K562 (cell line): ENCODE results near the gene CHMP2A. TPM values are rescaled to one million over a fixed set of nuclear protein-coding genes. Genes with fewer than 3 reads are reported as not detected.

Experiments
- BRF1 ChIP-seq: IDR thresholded peaks from 3 replicates; pipeline ENCODE4 v1.6.1; 2011; ENCODE audit warnings: borderline replicate concordance, mild to moderate bottlenecking; ENCODE audit not compliant: insufficient read length; ENCODE audit errors: extremely low read depth
- CBX5 ChIP-seq: IDR thresholded peaks from 2 replicates; pipeline ENCODE4 v1.6.1; 2014; ENCODE audit warnings: low read depth, borderline replicate concordance
- CSDE1 ChIP-seq, 2 experiments: fragments of 450-650 bp; IDR thresholded peaks; 2 replicates each; pipeline ENCODE4 v1.6.1; 2016; ENCODE audit warnings: mild to moderate bottlenecking in 1 of 2
- ESRRB ChIP-seq: fragments of 250-450 bp; sonication (Bioruptor Pico); IDR thresholded peaks from 2 replicates; pipeline ENCODE4 v1.5.0; 2020; ENCODE audit warnings: mild to moderate bottlenecking, moderate library complexity, borderline replicate concordance
- FOXP4 ChIP-seq: sonication (generic); formaldehyde crosslinking; IDR thresholded peaks from 2 replicates; pipeline ENCODE4 v1.8.0; 2022; ENCODE audit warnings: mild to moderate bottlenecking, missing genetic modification reagents, borderline replicate concordance
- GABPB1 ChIP-seq: sonication (generic); formaldehyde crosslinking; IDR thresholded peaks from 2 replicates; pipeline ENCODE4 v1.8.0; 2022; ENCODE audit warnings: mild to moderate bottlenecking, missing genetic modification reagents
- GTF2F1 ChIP-seq: IDR thresholded peaks from 2 replicates; pipeline ENCODE4 v1.6.1; 2011; ENCODE audit warnings: low read depth, low read length, improper control_type of control experiment
- KDM1A ChIP-seq, 2 experiments: fragments of 450-650 bp; IDR thresholded peaks; 2 replicates each; pipeline ENCODE4 v1.6.1; 2016; ENCODE audit warnings: mild to moderate bottlenecking in 2 of 2
- LEF1 ChIP-seq: fragments of 450-650 bp; IDR thresholded peaks from 2 replicates; pipeline ENCODE4 v1.6.1; 2016; ENCODE audit warnings: mild to moderate bottlenecking
- MECOM ChIP-seq: fragments of 250-450 bp; sonication (Bioruptor Pico); IDR thresholded peaks from 2 replicates; pipeline ENCODE4 v1.8.0; 2022; ENCODE audit warnings: inconsistent platforms
- MTA2 ChIP-seq: fragments of 450-650 bp; IDR thresholded peaks from 2 replicates; pipeline ENCODE4 v1.6.1; 2016; ENCODE audit warnings: low read depth
- NONO ChIP-seq, 2 experiments: fragments of 200-400 bp in 1 of 2; fragments of 450-650 bp in 1 of 2; formaldehyde crosslinking in 1 of 2; IDR thresholded peaks; 2 replicates each; pipeline ENCODE4 v1.6.1; 2017; ENCODE audit warnings: low read depth in 2 of 2, mild to moderate bottlenecking in 2 of 2, moderate library complexity in 2 of 2, low read length in 1 of 2
- POLR2AphosphoS2 ChIP-seq: IDR thresholded peaks from 2 replicates; pipeline ENCODE4 v1.6.1; 2012; ENCODE audit warnings: low read length, improper control_type of control experiment
- RBM25 ChIP-seq: fragments of 200-400 bp; formaldehyde crosslinking; IDR thresholded peaks from 2 replicates; pipeline ENCODE4 v1.6.1; 2018; ENCODE audit warnings: low read length, low read depth, moderate library complexity; ENCODE audit not compliant: severe bottlenecking
- RCOR1 ChIP-seq, 2 experiments: IDR thresholded peaks; 2 replicates each; pipeline ENCODE4 v1.6.1; 2012; ENCODE audit warnings: low read depth in 2 of 2, low read length in 2 of 2, borderline replicate concordance in 1 of 2, improper control_type of control experiment in 1 of 2
- SIN3B ChIP-seq: fragments of 450-650 bp; IDR thresholded peaks from 2 replicates; pipeline ENCODE4 v1.6.1; 2017; ENCODE audit warnings: low read depth, mild to moderate bottlenecking, moderate library complexity
- SRSF9 ChIP-seq: fragments of 200-400 bp; formaldehyde crosslinking; IDR thresholded peaks from 2 replicates; pipeline ENCODE4 v1.6.1; 2017; ENCODE audit warnings: low read depth, low read length, borderline replicate concordance
- TEAD1 ChIP-seq, 2 experiments: fragments of 450-650 bp in 1 of 2; sonication (generic) in 1 of 2; formaldehyde crosslinking; IDR thresholded peaks; 2 replicates each; pipeline versions ENCODE4 v1.4.0 to v1.8.0; 2020 to 2022; ENCODE audit warnings: mild to moderate bottlenecking in 2 of 2, missing genetic modification reagents in 1 of 2
- TFAM ChIP-seq: fragments of 250-450 bp; sonication (Bioruptor Pico); conservative IDR thresholded peaks from 2 replicates; pipeline ENCODE4 v1.5.0; 2021; ENCODE audit warnings: mild to moderate bottlenecking, moderate library complexity
- ZNF263 ChIP-seq: sonication (generic); formaldehyde crosslinking; IDR thresholded peaks from 2 replicates; pipeline ENCODE4 v1.8.0; 2022; ENCODE audit warnings: mild to moderate bottlenecking, missing genetic modification reagents, borderline replicate concordance
- ZNF280B ChIP-seq: fragments of 250-450 bp; sonication (Bioruptor Pico); IDR thresholded peaks from 2 replicates; pipeline ENCODE4 v1.5.1; 2021; ENCODE audit warnings: mild to moderate bottlenecking
- ZNF408 ChIP-seq: fragments of 250-450 bp; sonication (Bioruptor Pico); IDR thresholded peaks from 2 replicates; pipeline ENCODE4 v1.4.0; 2020; ENCODE audit warnings: low read depth, mild to moderate bottlenecking, moderate library complexity
- ZNF445 ChIP-seq: fragments of 250-450 bp; sonication (Bioruptor Pico); IDR thresholded peaks from 2 replicates; pipeline ENCODE4 v1.4.0; 2020; ENCODE audit warnings: low read depth, mild to moderate bottlenecking, moderate library complexity
- ZZZ3 ChIP-seq: fragments of 450-650 bp; IDR thresholded peaks from 2 replicates; pipeline ENCODE4 v1.6.1; 2016; ENCODE audit warnings: antibody characterized with exemption, mild to moderate bottlenecking, moderate library complexity
- polyA plus RNA-seq, 8 experiments: library from polyadenylated mRNA; depleted of rRNA in 4 of 8; stranded (reverse) in 5 of 8; unstranded in 3 of 8; fragments of >200 nt; fragmentation: Nextera tagmentation in 2 of 8; fragmentation: Illumina TruSeq in 1 of 8; extraction: Ambion mirVana in 2 of 8; extraction: Trizol in 1 of 8; gene quantifications; 2 replicates each; pipeline versions ENCODE4 v1.2.1 to v1.2.3, GENCODE V29; 2011 to 2014; ENCODE audit warnings: inconsistent platforms in 1 of 8, missing spikeins in 1 of 8
- total RNA-seq, 7 experiments: library from RNA; depleted of rRNA in 6 of 7; stranded (reverse); fragments of >200 nt in 6 of 7; fragmentation: Illumina TruSeq in 2 of 7; extraction: Trizol in 2 of 7; gene quantifications; 2 replicates each; pipeline versions ENCODE4 v1.2.1 to v1.2.3, GENCODE V29; 2011 to 2021; ENCODE audit warnings: low replicate concordance in 1 of 7
- TF ChIP-seq, protein P1 (sequence below): fragments of 250-450 bp; sonication (Bioruptor Pico); IDR thresholded peaks from 2 replicates; pipeline ENCODE4 v1.5.0; 2021

The CHMP2A gene
- total and polyA plus RNA-seq, 9 of the 15 experiments (the other 6 are each of a cell fraction or from before 2014, with no cell fraction given), result 57.6 to 159 (median 87.2) TPM

GRCh38 chr19:58513694-58514563 is 41.0 kb downstream of the CHMP2A start (continued):
- 0 out of 4 replicates have a peak, but pooled peaks of 1 of the 2 experiments have one; percentile 51 for TF ChIP-seq RCOR1 (IDR thresholded peaks at IDR 0.05; ENCODE audit: borderline replicate concordance in 1 of 2, low read depth in 2 of 2, low read length in 2 of 2)
- no peak for TF ChIP-seq ZNF445 (CRISPR knock-in tag)
- no peak for TF ChIP-seq POLR2AphosphoS2
- no peak for TF ChIP-seq CBX5
- no peak for TF ChIP-seq KDM1A (IDR thresholded peaks at IDR 0.05)
- no peak for TF ChIP-seq ZZZ3
- TF ChIP-seq ZNF263 (CRISPR knock-in tag), result 0 out of 2 replicates have a peak, but pooled peaks have one; percentile 55
- TF ChIP-seq ESRRB (CRISPR knock-in tag), result no peak
- TF ChIP-seq BRF1, result no peak
- TF ChIP-seq FOXP4 (CRISPR knock-in tag), result no peak
- TF ChIP-seq SRSF9, result no peak
- no peak for TF ChIP-seq ZNF280B (CRISPR knock-in tag)
- TF ChIP-seq GTF2F1, result no peak
- no peak for TF ChIP-seq ZNF408 (CRISPR knock-in tag)
- no peak for TF ChIP-seq RBM25
- peak in 1 of 2 experiments; percentile 86; a peak in 2 of 4 replicates for TF ChIP-seq NONO (IDR thresholded peaks at IDR 0.05; ENCODE audit: low read depth in 2 of 2, low read length in 1 of 2)
- no peak for TF ChIP-seq LEF1
- no peak for TF ChIP-seq MTA2
- TF ChIP-seq, protein P1, sequence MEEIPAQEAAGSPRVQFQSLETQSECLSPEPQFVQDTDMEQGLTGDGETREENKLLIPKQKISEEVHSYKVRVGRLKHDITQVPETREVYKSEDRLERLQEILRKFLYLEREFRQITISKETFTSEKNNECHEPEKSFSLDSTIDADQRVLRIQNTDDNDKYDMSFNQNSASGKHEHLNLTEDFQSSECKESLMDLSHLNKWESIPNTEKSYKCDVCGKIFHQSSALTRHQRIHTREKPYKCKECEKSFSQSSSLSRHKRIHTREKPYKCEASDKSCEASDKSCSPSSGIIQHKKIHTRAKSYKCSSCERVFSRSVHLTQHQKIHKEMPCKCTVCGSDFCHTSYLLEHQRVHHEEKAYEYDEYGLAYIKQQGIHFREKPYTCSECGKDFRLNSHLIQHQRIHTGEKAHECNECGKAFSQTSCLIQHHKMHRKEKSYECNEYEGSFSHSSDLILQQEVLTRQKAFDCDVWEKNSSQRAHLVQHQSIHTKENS (CRISPR knock-in tag), result no peak
- TF ChIP-seq TEAD1 (CRISPR knock-in tag; IDR thresholded peaks at IDR 0.05), result no peak
- peak; percentile 25; the same call in 1 of the 2 replicates for TF ChIP-seq SIN3B
- peak; percentile 71 for TF ChIP-seq GABPB1 (CRISPR knock-in tag)
- TF ChIP-seq MECOM (CRISPR knock-in tag), result peak; percentile 36; the same call in 1 of the 2 replicates
- no peak for TF ChIP-seq TFAM
- no peak for TF ChIP-seq CSDE1 (IDR thresholded peaks at IDR 0.05)
